ENCODE data around the gene ZNF662.
A peak's percentile ranks its signal among the peaks of the same experiment; 100 is the strongest.

Gene ZNF662

GRCh38 chr3:42886294-42886822 is 19.6 kb upstream of the ZNF662 start:
- FAIRE-seq, result no peak
- no peak for DNase-seq (ENCODE audit: low spot score)

- DNase-seq (ENCODE audit: low spot score), result no peak
- no peak for FAIRE-seq
Observed at GRCh38 chr3:42887084-42887483, 18.9 kb upstream of the ZNF662 start.

DNA sequence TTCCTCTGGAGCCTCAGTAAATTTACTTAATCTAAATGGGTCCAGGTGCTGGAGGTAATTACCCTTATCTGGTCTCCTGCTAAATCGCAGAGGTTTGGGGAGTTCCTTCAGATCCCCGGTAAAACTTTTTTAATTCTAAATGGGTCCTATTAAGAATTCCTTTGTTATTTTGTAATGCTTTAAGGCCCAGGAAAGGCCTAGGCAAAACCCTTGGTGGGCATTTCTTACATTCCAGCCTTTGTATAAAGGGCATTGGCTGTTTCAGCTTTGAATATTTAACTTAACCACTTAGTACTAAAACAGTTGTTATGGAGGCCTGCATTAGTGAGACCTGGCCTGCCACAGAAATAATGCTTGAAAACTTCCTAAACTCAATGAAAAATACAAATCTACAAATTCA is 14.9 kb upstream of the ZNF662 start:
- DNase-seq (ENCODE audit: low spot score) (no peak), FAIRE-seq (no peak)

- DNase-seq (ENCODE audit: low spot score), result no peak
- FAIRE-seq, result no peak
Observed at GRCh38 chr3:42892169-42892568, 13.8 kb upstream of the ZNF662 start.

GRCh38 chr3:42892807-42893206 is 13.1 kb upstream of the ZNF662 start:
- DNase-seq (ENCODE audit: low spot score) (no peak), FAIRE-seq (no peak)

DNA sequence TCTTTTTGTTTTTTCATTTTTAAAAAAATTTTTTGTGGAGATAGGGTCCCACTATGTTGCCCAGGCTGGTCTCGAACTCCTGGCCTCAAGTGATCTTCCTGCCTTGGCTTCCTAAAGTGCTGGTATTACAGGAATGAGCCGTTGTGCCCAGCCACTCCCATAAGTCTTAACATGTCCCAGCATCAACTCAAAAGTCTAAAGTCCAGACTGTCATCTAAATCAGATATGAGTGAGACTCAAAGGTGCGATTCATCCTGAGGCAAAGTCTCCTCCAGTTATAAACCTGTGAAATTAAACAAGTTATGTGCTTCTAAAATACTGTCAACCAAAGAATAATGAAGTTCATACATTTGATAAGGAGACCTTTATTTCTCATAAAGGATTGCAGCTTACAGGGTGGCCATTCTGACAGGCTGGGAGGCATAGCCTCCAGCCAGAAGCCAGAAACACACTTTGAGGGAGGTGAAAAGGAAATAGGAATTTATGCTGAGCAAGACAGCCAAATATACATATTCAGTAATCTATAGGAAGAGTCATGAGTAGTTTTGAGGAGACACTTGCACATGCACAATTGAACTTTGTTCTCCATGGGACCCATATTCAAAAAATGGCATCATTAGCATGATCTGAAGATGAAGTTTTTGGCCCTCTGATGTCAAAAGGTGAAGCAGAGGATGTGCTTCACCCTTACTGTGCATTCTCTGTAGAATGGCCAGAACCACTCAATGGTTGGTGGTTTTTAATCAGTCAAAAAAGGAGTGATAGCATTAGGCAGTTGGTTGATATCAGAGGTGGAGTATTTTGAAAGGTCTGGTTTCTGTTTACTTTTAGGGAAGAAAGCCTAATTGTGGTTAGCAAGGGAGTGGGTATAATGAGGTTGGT is 11.0 kb upstream of the ZNF662 start:
- no peak for FAIRE-seq

DNA sequence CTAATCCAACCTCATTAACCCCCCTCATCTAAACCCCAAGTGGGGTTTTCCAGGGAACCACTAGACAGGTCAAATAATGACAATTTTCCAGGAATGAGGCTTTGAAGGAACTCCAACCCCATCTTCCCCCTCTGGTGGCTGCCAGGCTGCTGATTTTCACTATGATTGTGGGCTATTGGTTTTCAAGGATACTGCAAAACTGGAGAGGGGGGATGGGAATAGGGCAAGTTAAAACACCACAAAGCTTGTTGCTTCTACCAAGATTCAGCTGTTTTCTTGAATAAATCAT is 10.4 kb upstream of the ZNF662 start:
- FAIRE-seq (no peak), DNase-seq (ENCODE audit: low spot score) (no peak)

More for the DNA sequence above, 11.0 kb upstream of the ZNF662 start:
- DNase-seq (ENCODE audit: low spot score), result no peak

DNA sequence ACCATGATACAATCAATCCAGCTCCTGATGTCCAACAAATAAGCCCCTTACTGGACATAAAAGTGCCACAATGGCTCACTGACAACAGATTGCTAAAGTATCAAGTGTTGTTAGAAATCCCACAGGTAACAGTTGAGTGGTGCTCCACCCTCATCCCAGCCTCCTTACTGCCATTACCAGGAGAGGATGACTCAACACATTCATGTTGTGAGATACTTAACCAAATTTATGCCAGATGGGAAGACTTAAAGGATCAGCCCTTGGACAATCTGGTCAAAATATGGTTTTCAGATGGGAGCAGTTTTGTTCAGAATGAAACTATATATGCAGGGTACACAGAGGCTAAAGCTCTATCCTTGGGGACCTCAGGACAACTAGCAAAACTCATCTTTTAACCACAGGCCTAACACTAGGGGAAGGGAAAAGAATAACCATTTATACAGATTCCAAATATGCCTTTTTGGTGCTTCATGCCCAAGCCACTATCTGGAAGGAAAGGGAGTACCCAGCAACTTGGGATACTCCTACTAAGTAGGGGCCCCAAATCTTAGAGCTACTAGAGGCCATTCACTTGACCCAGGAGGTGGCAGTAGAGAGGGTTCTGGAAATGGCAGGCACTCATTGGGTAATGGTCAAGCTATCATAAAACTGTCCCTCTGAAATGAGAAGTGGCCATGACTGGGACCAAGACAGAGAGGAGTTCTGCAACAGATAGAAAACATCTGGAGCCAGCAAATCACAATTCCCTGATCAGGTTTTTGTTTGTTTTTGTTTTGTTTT is 6.9 kb upstream of the ZNF662 start:
- DNase-seq (ENCODE audit: low spot score), result no peak
- no peak for FAIRE-seq

- FAIRE-seq, result no peak
Observed at GRCh38 chr3:42900226-42901072, 5.5 kb upstream of the ZNF662 start.

DNA sequence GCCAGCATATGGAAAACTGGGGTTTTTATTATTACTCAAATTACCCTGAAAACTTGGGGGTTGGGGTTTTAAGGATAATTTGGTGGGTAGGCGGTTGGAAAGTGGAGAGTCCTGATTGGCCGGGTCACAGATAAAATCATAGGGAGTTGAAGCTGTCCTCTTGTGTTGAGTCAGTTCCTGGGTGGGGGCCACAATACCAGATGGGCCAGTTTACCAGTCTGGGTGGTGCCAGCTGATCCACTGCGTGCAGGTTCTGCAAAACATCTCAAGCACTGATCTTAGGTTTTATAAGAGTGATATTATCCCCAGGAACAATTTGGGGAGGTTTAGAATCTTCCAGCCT is 4.9 kb upstream of the ZNF662 start:
- no peak for DNase-seq (ENCODE audit: low spot score)
- no peak for FAIRE-seq

More at GRCh38 chr3:42900226-42901072, 5.5 kb upstream of the ZNF662 start:
- no peak for DNase-seq (ENCODE audit: low spot score)

DNA sequence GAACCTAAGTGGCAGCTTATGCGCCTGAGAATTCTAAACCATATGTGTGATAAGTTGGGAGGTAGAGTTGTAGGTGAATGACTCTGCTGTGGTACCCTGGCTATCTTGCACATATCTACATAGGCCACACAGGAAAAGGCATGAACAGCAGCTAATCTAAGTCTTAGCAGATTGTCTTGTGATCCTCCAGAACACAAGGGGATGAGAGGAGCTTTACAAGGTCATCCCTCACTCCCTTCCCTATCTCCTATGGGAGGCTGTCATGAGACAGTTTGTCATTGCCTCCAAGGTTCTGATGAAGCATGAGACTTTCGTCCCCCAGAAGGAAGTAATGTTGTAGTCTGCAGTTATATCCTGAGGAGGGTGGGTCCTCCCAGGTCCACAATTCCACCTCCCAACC is 3.7 kb upstream of the ZNF662 start:
- FAIRE-seq, result no peak
- DNase-seq (ENCODE audit: low spot score), result no peak

- FAIRE-seq (no peak), DNase-seq (ENCODE audit: low spot score) (no peak)
Observed at GRCh38 chr3:42904076-42904475, 1.9 kb upstream of the ZNF662 start.

- DNase-seq (ENCODE audit: low spot score) (no peak), FAIRE-seq (no peak)
Observed at GRCh38 chr3:42905740-42906069, 237 bp upstream of the ZNF662 start.

DNA sequence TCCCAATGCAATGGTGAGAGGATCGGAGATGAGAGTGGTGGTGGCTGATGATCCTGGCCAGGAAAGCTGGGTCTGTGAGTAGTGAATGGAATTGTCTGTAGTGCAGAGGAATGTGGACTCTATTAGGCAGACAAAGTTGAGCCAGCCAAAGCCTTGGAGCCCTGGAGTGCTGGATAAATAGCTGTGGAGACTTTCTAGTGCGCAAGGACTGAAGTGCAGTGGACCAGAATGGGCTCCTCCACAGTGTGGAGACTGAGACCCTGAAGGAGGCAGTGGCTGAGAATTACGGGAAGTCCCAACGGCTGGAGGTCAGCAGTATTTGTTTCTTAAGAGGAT is 874 bp downstream of the ZNF662 start:
- DNase-seq (ENCODE audit: low spot score) (no peak), FAIRE-seq (no peak)

DNA sequence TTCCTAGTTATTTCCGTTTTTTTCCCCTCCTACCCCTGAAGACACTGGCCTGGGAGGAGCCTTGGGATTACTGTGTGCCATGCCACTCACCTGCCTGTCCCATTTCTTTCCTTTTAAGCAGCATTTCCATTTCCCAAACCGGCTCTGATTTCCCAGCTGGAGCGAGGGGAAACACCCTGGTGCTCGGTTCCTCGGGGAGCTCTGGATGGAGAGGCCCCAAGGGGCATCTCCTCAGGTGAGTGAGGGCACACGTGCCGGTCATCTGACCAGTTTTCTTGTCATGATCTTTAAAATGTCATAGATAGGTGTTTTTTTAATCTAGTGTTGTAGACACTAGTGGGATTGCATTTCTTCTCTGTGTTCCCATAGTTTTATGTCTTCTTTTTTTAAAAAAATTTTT is 2.7 kb downstream of the ZNF662 start:
- no peak for FAIRE-seq
- no peak for DNase-seq (ENCODE audit: low spot score)

GRCh38 chr3:42911551-42911950 is 5.6 kb downstream of the ZNF662 start:
- FAIRE-seq, result no peak
- DNase-seq (ENCODE audit: low spot score), result no peak

DNA sequence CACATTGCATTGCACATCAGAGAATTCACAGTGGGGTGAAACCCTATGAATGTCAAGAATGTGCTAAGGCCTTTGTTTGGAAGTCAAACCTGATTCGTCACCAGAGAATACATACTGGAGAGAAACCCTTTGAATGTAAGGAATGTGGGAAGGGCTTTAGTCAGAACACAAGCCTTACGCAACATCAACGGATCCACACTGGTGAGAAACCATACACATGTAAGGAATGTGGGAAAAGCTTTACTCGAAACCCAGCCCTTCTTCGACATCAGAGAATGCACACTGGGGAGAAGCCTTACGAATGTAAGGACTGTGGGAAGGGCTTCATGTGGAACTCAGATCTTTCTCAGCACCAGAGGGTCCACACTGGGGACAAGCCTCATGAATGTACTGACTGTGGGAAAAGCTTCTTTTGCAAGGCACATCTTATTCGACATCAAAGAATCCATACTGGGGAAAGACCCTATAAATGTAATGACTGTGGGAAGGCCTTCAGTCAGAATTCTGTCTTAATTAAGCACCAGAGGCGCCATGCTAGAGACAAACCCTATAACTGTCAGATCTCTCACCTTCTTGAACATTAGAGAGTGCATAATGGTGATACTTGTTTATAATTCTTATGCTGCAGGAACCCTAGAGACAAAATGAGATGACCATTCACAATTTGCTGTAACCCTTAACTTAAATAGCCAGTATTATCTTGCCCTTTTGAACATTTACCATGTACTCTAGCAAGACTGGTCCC is 9.0 kb downstream of the ZNF662 start:
- FAIRE-seq, result no peak
- DNase-seq (ENCODE audit: low spot score), result peak; percentile 9

DNA sequence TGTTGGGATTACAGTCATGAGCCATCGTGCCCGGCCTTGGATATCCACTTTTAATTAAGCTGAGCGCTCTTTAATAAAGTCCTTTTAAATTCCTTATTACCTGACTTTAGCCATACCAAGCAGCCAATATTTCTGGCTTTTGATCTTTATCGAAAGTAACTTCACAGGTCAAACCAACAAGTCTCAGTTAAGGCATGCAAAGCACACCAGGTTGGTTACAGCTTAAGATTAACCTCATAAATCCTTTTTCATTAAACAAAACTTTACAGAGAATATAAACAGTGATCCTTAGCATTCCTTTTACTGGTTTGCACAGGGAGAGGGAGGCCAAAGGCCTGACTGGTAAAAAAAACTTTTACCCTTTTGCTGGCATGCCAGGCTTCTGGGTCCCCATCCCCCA is 17.7 kb downstream of the ZNF662 start:
- DNase-seq (ENCODE audit: low spot score) (no peak), FAIRE-seq (no peak)

DNA sequence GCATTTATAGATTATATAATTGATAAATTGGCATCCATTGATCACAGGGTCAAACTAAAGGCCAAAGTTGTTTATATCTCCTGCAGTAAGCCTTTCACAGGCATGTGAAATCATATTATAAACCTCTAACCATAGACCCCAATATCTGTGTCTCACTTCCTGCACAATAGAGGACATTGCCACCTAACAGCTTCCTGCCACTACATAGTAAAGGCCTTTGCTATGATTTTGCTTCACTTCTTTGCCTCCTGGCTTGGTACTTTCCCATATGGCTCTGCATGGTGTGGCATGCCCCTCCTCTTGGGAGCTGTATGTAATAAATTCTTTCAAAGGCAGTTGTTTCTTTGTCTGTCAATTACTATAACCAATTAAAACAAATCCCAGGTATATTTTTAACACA is 20.4 kb downstream of the ZNF662 start:
- no peak for FAIRE-seq
- no peak for DNase-seq (ENCODE audit: low spot score)

- DNase-seq (ENCODE audit: low spot score) (no peak), FAIRE-seq (no peak)
Observed at GRCh38 chr3:42934111-42934510, 28.2 kb downstream of the ZNF662 start.

DNA sequence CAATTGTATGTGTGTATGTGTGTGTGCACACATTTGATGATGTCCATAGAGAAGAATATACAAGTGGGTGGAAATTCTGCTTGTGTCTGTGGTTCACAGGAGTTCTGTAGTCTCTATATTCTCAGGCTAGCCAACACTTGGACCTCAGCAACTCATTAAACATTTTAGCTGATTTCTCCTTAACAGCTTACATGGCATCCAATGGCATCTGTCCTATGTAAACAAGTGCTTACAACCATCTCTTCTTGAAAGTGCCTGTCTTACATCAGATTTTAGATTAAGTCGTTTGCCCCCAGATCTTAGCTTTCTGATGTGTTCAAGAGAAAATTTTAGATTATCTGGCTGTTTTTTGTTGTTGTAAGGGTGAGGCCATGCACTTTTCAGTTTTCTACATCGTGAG is 29.0 kb downstream of the ZNF662 start:
- FAIRE-seq, result no peak

More for the DNA sequence above, 29.0 kb downstream of the ZNF662 start:
- DNase-seq (ENCODE audit: low spot score), result no peak
